ENCODE measurements around the gene SORCS2.

The SORCS2 gene

GRCh38 chr4:7150036-7150635 lies 42.2 kb upstream of the SORCS2 start:
- no peak for TF ChIP-seq SETDB1 (IDR thresholded peaks at IDR 0.05; ENCODE audit: insufficient read length, low read length)
- TF ChIP-seq ZNF138 (tag by site-specific recombination; IDR thresholded peaks at IDR 0.05; ENCODE audit: borderline replicate concordance): no peak
- ChIA-PET POLR2A (no interaction called here), CTCF (interaction anchor here (0.6 kb wide), 1 partner anchor 48 kb away, joined by 3 read pairs; no protein-coding TSS in a partner anchor)
- no peak overlapping the region for H3K4me3 ChIP-seq (ENCODE audit: low read depth, low read length)
- no peaks in the 10 kb centered on the region for H3K36me3 ChIP-seq (ENCODE audit: control insufficient read depth in 2 of 2, insufficient read depth in 1 of 2, low read length in 2 of 2)
- H3K27ac ChIP-seq (ENCODE audit: extremely low read depth, low read depth, low read length): no peak overlapping the region
- H3K9me3 ChIP-seq (ENCODE audit: control insufficient read depth, insufficient read depth, low read depth, low read length): no peaks in the 10 kb centered on the region
- no peaks in the 10 kb centered on the region for H3K4me1 ChIP-seq (ENCODE audit: control insufficient read depth, insufficient read depth, low read length)

DNA sequence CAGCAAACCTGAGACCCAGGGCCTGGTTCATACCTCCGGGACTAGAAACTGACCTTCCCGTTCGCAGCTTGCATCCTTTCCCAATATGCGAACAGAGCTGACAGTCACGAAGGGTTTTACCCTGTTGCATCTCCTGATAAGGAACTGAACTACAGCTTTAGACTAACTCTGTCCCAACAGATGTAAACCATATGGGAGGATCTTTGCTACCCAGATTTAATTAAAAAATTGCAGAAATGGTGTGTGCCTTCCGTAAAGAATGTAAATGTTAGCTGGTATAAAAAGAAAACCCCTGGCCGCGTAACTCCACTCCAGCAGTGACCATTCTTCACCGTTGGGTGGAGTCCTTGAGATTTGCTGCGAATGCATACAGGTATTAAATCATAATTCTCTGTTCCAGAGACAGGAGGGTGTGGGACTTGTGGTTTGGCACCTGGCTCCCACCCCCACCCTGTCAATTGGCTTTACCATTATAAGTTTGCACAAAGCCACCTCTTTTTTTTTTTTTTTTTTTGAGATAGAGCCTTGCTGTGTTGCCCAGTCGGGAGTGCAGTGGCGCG lies 40.6 kb upstream of the SORCS2 start:
- CTCF ChIA-PET: interaction anchor here (0.6 to 0.7 kb wide), 3 partner anchors 39 to 654 kb away, joined by 3 read pairs; no protein-coding TSS in a partner anchor

GRCh38 chr4:7153711-7154110 lies 38.6 kb upstream of the SORCS2 start:
- Histone ChIP-seq H3K36me3 (ENCODE audit: control insufficient read depth in 2 of 2, insufficient read depth in 1 of 2, low read length in 2 of 2) (no peaks in the 10 kb centered on the region), H3K4me1 (ENCODE audit: control insufficient read depth, insufficient read depth, low read length) (no peaks in the 10 kb centered on the region), H3K9me3 (ENCODE audit: control insufficient read depth, insufficient read depth, low read depth, low read length) (no peaks in the 10 kb centered on the region), H3K27ac (ENCODE audit: extremely low read depth, low read depth, low read length) (no peak overlapping the region), H3K4me3 (ENCODE audit: low read depth, low read length) (no peak overlapping the region)
- ChIA-PET CTCF (no interaction called here), POLR2A (no interaction called here)
- TF ChIP-seq ZNF548 (tag by site-specific recombination; IDR thresholded peaks at IDR 0.05) (no peak), ZNF473 (tag by site-specific recombination; IDR thresholded peaks at IDR 0.05) (no peak), ZNF449 (tag by site-specific recombination; IDR thresholded peaks at IDR 0.05) (no peak), ZNF785 (tag by site-specific recombination; IDR thresholded peaks at IDR 0.05) (no peak), ZNF24 (tag by site-specific recombination; IDR thresholded peaks at IDR 0.05) (no peak), ZNF433 (tag by site-specific recombination; IDR thresholded peaks at IDR 0.05; ENCODE audit: low read depth) (no peak), ZNF610 (tag by site-specific recombination; IDR thresholded peaks at IDR 0.05; ENCODE audit: borderline replicate concordance) (no peak), OVOL3 (tag by site-specific recombination; IDR thresholded peaks at IDR 0.05) (no peak)

More for the DNA sequence above, 40.6 kb upstream of the SORCS2 start:
- Histone ChIP-seq H3K4me3 (ENCODE audit: low read depth, low read length) (no peak overlapping the region), H3K9me3 (ENCODE audit: control insufficient read depth, insufficient read depth, low read depth, low read length) (no peaks in the 10 kb centered on the region), H3K36me3 (ENCODE audit: control insufficient read depth in 2 of 2, insufficient read depth in 1 of 2, low read length in 2 of 2) (no peaks in the 10 kb centered on the region), H3K4me1 (ENCODE audit: control insufficient read depth, insufficient read depth, low read length) (no peaks in the 10 kb centered on the region), H3K27ac (ENCODE audit: extremely low read depth, low read depth, low read length) (no peak overlapping the region)
- TF ChIP-seq ZNF112 (tag by site-specific recombination; IDR thresholded peaks at IDR 0.05) (no peak), ZNF792 (tag by site-specific recombination; IDR thresholded peaks at IDR 0.05) (no peak), BCL11B (tag by site-specific recombination; IDR thresholded peaks at IDR 0.05; ENCODE audit: low read depth) (no peak)
- POLR2A ChIA-PET: no interaction called here

DNA sequence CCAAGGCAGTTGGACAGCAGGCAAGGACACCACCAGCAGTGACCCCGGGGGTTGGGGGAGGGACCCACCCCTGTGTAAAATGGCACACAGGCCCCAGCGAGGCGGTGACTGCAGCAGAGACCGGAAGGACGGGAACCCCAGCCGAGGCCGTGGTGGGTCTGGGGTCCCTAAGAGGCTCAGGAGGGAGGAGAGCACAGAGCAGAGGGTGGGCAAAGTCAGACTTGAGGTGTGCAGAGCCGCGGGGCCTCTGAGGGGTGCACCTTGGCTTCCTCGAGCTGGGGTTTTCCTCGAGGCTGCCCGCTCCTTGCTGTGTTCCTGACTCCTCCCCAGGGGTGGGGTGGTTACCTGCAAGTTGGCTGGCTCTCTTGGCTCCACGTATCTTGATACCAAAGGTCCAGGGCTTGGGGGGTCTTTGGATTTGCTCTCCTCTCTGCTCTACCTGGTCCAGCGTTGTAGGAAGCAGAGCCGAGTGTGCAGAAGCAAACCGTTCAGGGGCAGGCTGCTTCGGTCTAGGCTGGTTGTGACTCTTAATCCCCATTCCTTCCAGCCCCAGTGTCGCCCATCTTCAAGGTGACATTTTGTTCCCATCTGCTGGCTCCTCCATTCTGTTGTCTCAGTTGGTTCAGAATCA lies 37.9 kb upstream of the SORCS2 start:
- ChIA-PET CTCF (no interaction called here), POLR2A (no interaction called here)
- TF ChIP-seq ZNF423 (tag by site-specific recombination; IDR thresholded peaks at IDR 0.05) (no peak), ZNF239 (tag by site-specific recombination; IDR thresholded peaks at IDR 0.05) (no peak), TCF7L2 (IDR thresholded peaks at IDR 0.05; ENCODE audit: borderline replicate concordance, low read depth, low read length) (no peak), ZFP41 (tag by site-specific recombination; IDR thresholded peaks at IDR 0.05; ENCODE audit: borderline replicate concordance) (no peak), ZNF510 (tag by site-specific recombination; IDR thresholded peaks at IDR 0.05; ENCODE audit: insufficient replicate concordance) (no peak), GLI2 (tag by site-specific recombination; IDR thresholded peaks at IDR 0.05; ENCODE audit: borderline replicate concordance, low read depth) (no peak)
- TF ChIP-seq, protein P1, sequence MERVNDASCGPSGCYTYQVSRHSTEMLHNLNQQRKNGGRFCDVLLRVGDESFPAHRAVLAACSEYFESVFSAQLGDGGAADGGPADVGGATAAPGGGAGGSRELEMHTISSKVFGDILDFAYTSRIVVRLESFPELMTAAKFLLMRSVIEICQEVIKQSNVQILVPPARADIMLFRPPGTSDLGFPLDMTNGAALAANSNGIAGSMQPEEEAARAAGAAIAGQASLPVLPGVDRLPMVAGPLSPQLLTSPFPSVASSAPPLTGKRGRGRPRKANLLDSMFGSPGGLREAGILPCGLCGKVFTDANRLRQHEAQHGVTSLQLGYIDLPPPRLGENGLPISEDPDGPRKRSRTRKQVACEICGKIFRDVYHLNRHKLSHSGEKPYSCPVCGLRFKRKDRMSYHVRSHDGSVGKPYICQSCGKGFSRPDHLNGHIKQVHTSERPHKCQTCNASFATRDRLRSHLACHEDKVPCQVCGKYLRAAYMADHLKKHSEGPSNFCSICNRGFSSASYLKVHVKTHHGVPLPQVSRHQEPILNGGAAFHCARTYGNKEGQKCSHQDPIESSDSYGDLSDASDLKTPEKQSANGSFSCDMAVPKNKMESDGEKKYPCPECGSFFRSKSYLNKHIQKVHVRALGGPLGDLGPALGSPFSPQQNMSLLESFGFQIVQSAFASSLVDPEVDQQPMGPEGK (tag by site-specific recombination; IDR thresholded peaks at IDR 0.05): no peak
- no peaks in the 10 kb centered on the region for H3K9me3 ChIP-seq (ENCODE audit: control insufficient read depth, insufficient read depth, low read depth, low read length)
- H3K27ac ChIP-seq (ENCODE audit: extremely low read depth, low read depth, low read length): no peak overlapping the region
- no peaks in the 10 kb centered on the region for H3K4me1 ChIP-seq (ENCODE audit: control insufficient read depth, insufficient read depth, low read length)
- no peak overlapping the region for H3K4me3 ChIP-seq (ENCODE audit: low read depth, low read length)
- no peaks in the 10 kb centered on the region for H3K36me3 ChIP-seq (ENCODE audit: control insufficient read depth in 2 of 2, insufficient read depth in 1 of 2, low read length in 2 of 2)

Data from HEK293 (cell line).